Fibroblast of the aortic adventitia (primary cell): ENCODE results near the gene MINDY4B. TPM values are rescaled to one million over a fixed set of nuclear protein-coding genes. Genes with fewer than 3 reads are reported as not detected.

Experiments
- DNase-seq: peaks from one replicate; pipeline ENCODE4 v3.0.0-alpha.2; 2010; ENCODE audit warnings: low read depth
- H3K4me3 ChIP-seq: 2 replicates; pipeline ENCODE4 v1.5.1; 2011; ENCODE audit warnings: low read depth, mild to moderate bottlenecking, control low read depth, low read length, moderate library complexity
- total RNA-seq: library from RNA; depleted of rRNA; stranded (reverse); fragments of >200 nt; gene quantifications from 2 replicates; pipeline ENCODE4 v1.2.3, GENCODE V29; 2012; ENCODE audit warnings: low replicate concordance
- TF ChIP-seq, protein P1 (sequence below): IDR thresholded peaks from 2 replicates; pipeline ENCODE4 v1.5.1; 2011; ENCODE audit warnings: mild to moderate bottlenecking, low read length, control low read depth, inconsistent platforms; ENCODE audit not compliant: insufficient read depth

MINDY4B gene
- not detected in 2 replicates for total RNA-seq

- TF ChIP-seq, protein P1, sequence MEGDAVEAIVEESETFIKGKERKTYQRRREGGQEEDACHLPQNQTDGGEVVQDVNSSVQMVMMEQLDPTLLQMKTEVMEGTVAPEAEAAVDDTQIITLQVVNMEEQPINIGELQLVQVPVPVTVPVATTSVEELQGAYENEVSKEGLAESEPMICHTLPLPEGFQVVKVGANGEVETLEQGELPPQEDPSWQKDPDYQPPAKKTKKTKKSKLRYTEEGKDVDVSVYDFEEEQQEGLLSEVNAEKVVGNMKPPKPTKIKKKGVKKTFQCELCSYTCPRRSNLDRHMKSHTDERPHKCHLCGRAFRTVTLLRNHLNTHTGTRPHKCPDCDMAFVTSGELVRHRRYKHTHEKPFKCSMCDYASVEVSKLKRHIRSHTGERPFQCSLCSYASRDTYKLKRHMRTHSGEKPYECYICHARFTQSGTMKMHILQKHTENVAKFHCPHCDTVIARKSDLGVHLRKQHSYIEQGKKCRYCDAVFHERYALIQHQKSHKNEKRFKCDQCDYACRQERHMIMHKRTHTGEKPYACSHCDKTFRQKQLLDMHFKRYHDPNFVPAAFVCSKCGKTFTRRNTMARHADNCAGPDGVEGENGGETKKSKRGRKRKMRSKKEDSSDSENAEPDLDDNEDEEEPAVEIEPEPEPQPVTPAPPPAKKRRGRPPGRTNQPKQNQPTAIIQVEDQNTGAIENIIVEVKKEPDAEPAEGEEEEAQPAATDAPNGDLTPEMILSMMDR: no peak
- H3K4me3 ChIP-seq: no peak within 1 kb of the TSS
- no peak for DNase-seq
Measured at GRCh38 chr3:150905339-150905738, at the start of gene MINDY4B. Gene MINDY4B (minus strand): TSS chr3:150905439. CDS start chr3:150905439, 0 bp downstream.

- TF ChIP-seq, protein P1: no peak
- DNase-seq: no peak
- H3K4me3 ChIP-seq: no peak overlapping the region
Measured at GRCh38 chr3:150951923-150952322, 46.7 kb upstream of the MINDY4B start.

DNA sequence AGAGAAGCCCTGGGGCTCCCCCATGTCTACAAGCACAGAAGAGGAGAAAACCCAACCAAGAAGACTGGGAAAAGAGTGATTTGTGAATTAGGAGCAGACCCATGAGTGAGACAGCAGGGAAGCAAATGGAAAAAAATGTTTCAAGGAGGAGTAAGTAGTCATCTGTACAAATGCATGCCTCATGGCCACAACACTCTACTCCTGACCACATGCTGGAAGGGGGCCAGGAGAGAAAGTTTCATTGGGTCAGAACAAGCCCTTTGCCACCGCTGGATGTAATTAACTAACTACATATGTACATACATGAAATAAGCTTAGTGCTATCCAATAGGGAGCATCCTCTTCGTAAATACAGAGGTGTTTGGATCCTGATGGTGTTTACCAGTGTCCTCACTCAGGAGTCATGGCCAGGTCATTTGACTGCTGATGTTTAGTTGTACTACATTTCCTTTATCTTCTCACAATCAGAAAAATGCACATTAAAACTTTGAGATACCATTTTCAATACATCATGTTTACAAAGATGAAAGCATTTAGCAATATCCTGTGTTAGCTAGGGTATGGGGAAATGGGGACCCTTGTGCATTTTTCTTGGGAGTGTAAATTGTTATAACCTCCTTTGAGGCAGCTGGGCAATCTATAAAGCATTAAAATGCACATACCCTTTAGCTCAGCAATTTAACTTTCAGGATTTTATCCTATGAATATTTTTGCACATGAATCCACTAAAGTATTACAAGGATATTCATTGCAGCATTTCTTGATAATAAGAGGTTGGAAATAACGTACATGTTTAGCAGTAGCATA lies 40.2 kb upstream of the MINDY4B start:
- TF ChIP-seq, protein P1: no peak
- H3K4me3 ChIP-seq: no peak overlapping the region
- DNase-seq: peak; percentile 18

DNA sequence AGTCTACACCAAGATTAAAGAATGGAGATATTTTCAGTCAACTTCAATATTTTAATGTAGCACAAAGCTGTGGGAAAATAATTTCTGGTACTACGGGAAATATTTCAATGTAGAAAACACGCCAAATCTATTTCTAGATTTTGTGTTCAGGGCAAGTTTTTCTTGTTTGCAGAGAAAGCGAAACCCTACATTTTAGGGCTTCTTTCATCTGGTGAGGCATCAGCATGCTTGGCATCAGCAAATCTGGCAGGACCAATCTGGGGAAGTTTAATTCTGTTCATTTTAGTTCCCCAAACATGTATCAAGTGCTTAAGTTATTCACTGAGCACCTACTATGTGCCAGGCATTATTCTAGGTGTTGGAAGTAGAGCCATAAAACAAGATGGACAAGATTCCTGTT lies 37.0 kb upstream of the MINDY4B start:
- DNase-seq: no peak
- no peak overlapping the region for H3K4me3 ChIP-seq
- TF ChIP-seq, protein P1: no peak

GRCh38 chr3:150936693-150937092 lies 31.5 kb upstream of the MINDY4B start:
- DNase-seq: no peak
- no peak overlapping the region for H3K4me3 ChIP-seq
- TF ChIP-seq, protein P1: no peak

DNA sequence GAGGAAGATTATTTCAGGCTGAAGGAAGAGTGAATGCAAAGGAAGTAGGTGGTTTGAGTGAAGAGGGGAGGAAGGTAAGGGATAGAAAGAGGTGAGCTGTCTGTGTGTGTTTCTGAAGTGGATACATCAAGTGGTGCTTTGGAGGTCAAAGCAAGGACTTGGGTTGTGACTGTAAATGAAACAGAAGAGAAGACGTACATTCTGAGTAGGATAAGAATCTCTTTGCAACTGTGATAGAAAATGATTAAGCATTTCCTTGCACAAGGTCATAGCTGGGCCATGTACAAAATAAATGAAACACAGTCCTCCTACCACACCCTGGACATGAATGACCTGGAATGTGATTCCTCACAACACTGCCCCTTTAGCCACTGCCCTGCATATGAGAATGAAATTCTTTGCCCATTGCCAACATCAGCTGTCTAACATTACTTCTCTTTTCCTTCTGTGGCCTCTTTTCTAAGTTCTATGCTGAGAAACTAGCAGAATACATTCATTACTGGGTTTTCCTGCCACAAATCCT lies 28.3 kb upstream of the MINDY4B start:
- DNase-seq: no peak
- TF ChIP-seq, protein P1: no peak
- H3K4me3 ChIP-seq: no peak overlapping the region
